ENCODE data around the gene R3HDM2. TPM values are rescaled to one million over a fixed set of nuclear protein-coding genes. Genes with fewer than 3 reads are reported as not detected.

R3HDM2 gene
- total and polyA plus RNA-seq, 2 of the 13 experiments (the other 11 are each of a cell fraction or from before 2014, with no cell fraction given), result 11.1 to 23.5 TPM

GRCh38 chr12:57381693-57382220 lies 49.1 kb downstream of the R3HDM2 start:
- no peak overlapping the region for H3K9ac ChIP-seq (ENCODE audit: insufficient read depth, low read depth, low read length)
- no peak overlapping the region for H3K27ac ChIP-seq (ENCODE audit: extremely low read length, insufficient read depth, low read length)
- H3K4me3 ChIP-seq (replicated peaks in 1 of 3; ENCODE audit: insufficient read depth in 1 of 3, low read depth in 2 of 3, low read length in 3 of 3), result no peak overlapping the region
- H2AFZ ChIP-seq (ENCODE audit: low read length), result no peak overlapping the region
- intact Hi-C loops (cut with micrococcal nuclease; ENCODE audit: unreplicated experiment), result no loop called here
- H4K20me1 ChIP-seq (ENCODE audit: insufficient read depth, low read length), result no peaks in the 10 kb centered on the region
- TF ChIP-seq FOXC1 (CRISPR knock-in tag; IDR thresholded peaks at IDR 0.05; ENCODE audit: borderline replicate concordance) (no peak), PREB (CRISPR knock-in tag; IDR thresholded peaks at IDR 0.05) (no peak), KDM4B (CRISPR knock-in tag; IDR thresholded peaks at IDR 0.05) (no peak), NCOR1 (IDR thresholded peaks at IDR 0.05; ENCODE audit: borderline replicate concordance, low read length) (no peak), ZMYM4 (CRISPR knock-in tag; IDR thresholded peaks at IDR 0.05) (no peak), KDM5B (CRISPR knock-in tag; IDR thresholded peaks at IDR 0.05; ENCODE audit: borderline replicate concordance) (no peak), ZNF30 (CRISPR knock-in tag; IDR thresholded peaks at IDR 0.05) (no peak), POGZ (CRISPR knock-in tag; IDR thresholded peaks at IDR 0.05) (no peak), ZNF3 (CRISPR knock-in tag; IDR thresholded peaks at IDR 0.05) (no peak), SAFB2 (CRISPR knock-in tag; IDR thresholded peaks at IDR 0.05; ENCODE audit: borderline replicate concordance, low read depth) (no peak), PRPF4 (IDR thresholded peaks at IDR 0.05; ENCODE audit: low read depth, low read length, poor library complexity, severe bottlenecking) (no peak), ZNF800 (CRISPR knock-in tag; IDR thresholded peaks at IDR 0.05) (no peak), PCBP1 (IDR thresholded peaks at IDR 0.05; ENCODE audit: borderline replicate concordance, low read depth, low read length) (no peak), ZNF691 (CRISPR knock-in tag; IDR thresholded peaks at IDR 0.05; ENCODE audit: borderline replicate concordance, low read depth) (no peak), NFE2 (CRISPR knock-in tag; IDR thresholded peaks at IDR 0.05) (no peak)
- in situ Hi-C loops (cut with HindIII; ENCODE audit: extremely low pct_ligation_motif_present, low pct_unique_long_range_greater_than_20kb), result no loop called here
- POLR2A ChIA-PET, result no interaction called here
- no peak for FAIRE-seq
- no peaks in the 10 kb centered on the region for H3K9me3 ChIP-seq (ENCODE audit: low read length)
- WGBS (ENCODE audit: low lambda C conversion rate), result 95% methylated on average over 2 of the region's 2 CpGs
- no peak for ATAC-seq
- no peaks in the 10 kb centered on the region for H3K79me2 ChIP-seq (ENCODE audit: insufficient read depth, low read length)
- no TSS peak for BruUV-seq (replicated peaks)
- no peak overlapping the region for H3K4me2 ChIP-seq (ENCODE audit: low read depth, low read length)
- CTCF ChIA-PET (ENCODE audit: low intra/inter-chr PET ratio, low total read pairs), result no interaction called here
- H3K27me3 ChIP-seq (ENCODE audit: control insufficient read depth in 1 of 2, insufficient read depth in 2 of 2, low read length in 2 of 2), result no peaks in the 10 kb centered on the region
- DNase-seq (ENCODE audit: low spot score), result no peak
- no peaks in the 10 kb centered on the region for H3K4me1 ChIP-seq (ENCODE audit: insufficient read depth, low read length)
- H3K36me3 ChIP-seq (replicated peaks in 1 of 2; ENCODE audit: control insufficient read depth in 1 of 2, insufficient read depth in 2 of 2, low read length in 2 of 2), result no peaks in the 10 kb centered on the region
